ENCODE measurements around the gene HMHB1.

Gene HMHB1

GRCh38 chr5:143812085-143812705, at the start of gene HMHB1:
HMHB1 (plus strand) TSS chr5:143812161.
- DNase-seq, result peak; percentile 47

DNA sequence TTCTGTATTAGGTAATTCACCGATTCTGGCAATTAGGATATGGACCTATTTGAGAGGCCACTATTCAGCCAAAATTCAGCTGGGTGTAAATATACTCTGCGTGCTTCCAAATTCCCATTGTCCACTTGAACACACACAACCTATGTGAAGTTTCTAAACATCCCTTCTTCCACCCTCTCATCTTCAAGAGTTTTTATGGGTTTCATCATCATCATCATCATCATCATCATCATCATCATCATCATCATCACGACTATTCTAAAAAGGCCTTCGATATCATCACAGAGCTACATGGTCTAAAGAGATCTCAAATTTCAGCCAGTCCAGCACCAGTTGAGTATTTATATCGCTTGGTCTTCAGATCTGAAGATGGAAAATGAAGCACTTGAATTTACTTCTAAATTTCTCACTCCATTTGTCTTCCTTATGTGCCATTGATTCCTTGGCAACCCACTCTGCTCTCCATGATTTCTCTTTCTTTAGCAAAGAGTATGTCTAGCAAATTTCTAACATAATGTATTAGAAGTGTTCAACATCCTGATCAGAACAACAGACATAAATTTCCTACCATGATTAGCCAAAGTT, 49.2 kb upstream of the HMHB1 start:
- DNase-seq, result no peak

- no peak for DNase-seq
Measured at GRCh38 chr5:143767162-143767561, 44.8 kb upstream of the HMHB1 start.

DNA sequence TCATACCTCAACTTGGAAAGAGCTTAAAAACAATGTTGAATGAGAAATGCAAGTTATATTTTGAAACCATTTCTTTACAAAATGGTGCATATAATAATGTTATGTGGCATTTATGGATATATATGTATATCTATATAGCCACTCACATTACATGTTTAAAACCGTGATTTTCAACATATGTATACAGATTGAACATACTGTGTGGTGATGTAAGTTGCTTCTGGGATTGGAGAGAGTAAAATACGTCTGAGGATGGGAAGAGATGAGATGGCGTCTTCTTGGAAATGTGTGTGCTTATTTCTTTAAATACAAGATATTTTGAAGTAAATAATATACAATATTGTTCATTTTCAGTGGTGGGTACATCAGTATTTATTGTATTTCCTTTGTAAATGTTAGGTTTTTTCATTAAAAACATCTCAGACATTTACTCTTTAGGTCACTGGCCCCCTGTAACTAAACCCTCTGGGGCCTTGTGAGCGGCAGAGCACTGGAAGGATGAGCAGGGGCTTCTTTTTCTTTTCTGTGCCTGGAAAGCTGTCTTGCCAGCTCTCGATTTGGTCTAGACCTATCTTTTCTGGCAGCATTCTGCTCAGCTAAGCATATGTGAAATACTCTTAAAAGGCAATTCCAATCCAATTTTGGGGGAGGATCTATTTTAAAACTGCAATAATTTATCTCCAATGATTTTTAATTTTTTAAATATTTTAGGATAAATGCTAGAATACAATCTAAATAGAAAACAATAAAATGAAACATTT, 42.8 kb upstream of the HMHB1 start:
- no peak for DNase-seq

DNA sequence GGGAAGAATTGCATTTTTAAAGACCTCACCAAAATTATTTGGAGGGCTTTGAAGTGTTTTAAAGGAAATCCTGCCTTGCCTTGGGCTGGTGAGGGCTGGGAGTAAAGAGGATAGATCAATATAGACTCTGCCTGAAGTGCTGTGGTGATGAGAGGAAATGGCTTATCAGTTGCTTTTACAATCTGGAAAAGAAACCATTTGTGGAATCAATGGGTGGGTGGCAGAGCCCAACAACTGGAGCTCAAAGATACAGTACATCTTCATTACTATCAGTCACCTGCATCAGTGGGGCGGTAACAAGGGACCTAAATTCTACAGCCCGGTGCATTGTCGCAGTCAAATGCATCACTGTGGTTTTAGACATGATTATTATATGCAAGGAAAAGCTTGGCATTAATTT, 41.5 kb upstream of the HMHB1 start:
- no peak for DNase-seq

GRCh38 chr5:143771189-143771588, 40.8 kb upstream of the HMHB1 start:
- DNase-seq, result no peak

DNA sequence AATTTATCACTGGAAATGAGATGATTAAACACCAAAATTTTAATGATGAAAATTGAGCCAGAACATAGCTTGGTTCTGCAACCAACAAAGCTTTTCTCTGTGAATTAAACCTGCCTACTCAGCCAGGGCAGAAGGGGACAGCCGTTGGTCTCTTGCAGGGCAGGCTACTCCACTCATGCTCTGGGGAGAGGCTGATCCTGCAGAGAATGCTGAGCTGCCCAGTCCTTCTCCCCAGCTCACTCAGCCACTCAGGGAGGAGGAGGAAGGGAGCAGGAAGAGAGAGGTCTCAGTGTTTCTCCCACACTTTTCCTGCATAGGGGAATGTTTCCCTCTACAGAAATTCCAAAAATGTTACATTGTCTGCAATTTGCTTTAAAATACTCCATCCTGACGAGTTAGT, 40.4 kb upstream of the HMHB1 start:
- no peak for DNase-seq

DNA sequence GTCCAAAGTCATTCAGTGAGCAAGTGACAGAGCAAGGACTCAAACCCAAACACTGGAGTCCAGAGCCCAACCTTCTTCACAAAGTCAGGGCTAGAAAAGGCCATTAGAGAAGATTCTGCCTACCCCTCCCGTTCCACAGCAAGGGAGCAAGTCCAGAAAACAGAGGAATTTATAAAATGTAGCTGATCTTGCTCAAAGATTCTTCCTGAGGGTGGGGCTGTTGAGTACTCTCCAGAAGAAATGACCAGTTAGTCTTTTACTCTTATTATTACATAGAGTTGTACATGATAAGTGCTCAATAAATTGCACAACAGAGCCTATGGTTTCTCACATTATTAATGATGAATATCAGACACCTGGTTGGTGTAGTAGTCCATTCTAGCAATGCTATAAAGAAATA, 39.3 kb upstream of the HMHB1 start:
- DNase-seq, result no peak

DNA sequence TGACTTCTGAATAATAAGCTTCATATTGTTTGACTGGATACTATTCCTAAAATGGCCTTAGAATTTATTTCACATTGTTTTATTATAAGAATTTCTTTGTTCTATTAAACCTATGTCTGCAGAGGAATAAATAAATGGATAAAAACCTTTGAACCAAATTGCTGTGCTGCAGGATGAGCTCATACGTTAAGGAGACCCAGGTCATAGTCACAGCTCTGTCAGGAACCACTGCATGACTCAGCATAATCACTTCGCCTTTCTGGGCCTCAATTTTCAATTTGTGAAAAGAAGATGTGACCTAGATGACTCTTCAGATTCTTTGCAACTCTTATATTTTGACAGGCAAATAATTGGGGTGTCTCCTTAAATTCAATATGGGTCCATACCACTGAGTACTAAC, 36.7 kb upstream of the HMHB1 start:
- peak; percentile 61 for DNase-seq

DNA sequence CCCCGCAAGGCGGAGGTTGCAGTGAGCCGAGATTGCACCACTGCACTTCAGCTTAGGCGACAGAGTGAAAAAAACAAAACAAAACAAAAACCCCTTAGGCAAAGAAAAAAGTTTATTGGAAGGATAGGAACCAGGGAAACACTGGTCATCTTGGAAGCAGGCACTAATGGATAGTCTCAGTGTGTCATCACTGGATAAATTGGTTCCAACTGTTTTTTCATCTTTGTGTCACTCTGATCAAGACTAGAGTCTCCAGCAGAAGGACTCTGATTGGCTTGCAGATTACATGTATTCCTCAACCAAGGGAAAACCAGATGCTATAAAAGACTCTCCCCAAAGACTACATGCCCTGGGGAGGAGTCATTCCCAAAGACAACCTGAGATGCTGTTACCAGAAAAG, 35.0 kb upstream of the HMHB1 start:
- DNase-seq, result no peak

DNA sequence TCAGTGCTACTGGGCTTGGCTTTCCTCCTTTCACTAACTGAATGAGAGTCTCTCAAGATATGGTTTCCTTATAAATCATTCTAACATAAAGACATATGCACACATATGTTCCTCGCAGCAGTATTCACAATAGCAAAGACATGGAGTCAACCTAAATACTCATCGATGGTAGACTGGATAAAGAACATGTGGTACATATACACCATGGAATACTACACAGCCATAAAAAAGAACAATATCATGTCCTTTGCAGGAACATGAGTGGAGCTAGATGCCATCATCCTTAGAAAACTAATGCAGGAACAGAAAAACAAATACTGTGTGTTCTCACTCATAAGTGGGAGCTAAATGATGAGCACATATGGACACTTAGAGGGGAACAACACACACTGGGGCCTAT, 32.5 kb upstream of the HMHB1 start:
- DNase-seq, result no peak

DNA sequence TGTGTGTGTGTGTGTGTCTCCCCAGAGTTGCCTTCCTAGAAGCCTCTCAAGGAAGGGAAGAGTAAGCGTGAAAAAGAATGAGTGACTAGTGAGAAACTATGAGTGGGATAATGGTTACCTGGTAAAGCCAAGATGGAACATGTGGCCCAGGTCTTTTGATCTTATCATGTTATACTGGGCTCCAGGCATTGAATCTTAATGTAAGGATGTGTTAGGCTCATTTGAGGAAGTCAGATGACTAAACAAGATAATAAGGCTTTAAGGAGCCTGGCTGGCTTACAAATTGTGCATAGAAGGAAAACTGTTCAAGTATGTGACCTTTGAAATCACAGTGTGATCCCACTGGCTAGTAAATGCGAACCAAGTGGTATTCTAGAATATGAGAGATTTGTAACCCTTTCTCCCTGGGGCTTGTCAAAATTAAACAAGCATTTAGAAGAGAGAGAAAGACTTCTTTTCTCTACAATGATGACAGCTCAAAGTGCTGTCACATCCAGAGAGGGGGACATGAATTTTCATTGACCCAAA, 29.9 kb upstream of the HMHB1 start:
- DNase-seq, result no peak

DNA sequence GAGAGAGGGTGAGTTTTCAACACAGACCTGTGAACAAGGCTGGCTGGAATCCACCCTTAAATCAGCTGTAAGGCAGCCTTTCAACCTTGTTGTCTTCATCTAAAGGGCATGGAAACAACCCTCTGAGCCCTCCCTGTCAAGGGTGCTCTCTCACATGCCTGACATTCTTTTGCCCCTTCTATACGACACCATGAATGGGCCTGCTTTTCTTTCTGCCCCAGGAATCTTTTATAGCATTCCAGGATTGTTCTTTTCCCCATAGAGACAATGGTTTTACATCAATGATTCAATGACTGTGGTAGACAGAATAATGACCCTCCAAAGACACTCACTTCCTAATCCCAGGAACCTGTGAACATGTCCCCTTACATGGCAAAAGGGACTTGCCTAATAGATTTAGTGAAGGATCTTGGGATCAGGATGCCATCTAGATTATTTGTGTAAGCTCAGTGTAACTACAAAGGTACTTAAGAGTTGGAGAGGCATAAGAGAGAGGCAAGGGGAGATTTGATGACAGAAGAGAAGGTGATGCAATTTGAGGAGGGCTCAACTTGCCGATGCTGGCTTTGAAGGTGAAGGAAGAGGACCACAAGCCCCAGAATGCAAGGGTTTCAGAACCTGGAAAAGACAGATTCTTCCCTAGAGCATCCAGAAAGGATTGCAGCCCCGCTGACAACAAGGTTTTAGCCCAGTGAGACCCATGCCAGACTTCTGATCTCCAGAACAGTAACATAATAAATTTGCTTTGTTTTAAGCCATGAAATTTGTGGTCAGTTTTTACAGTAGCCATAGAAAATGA, 29.2 kb upstream of the HMHB1 start:
- no peak for DNase-seq

GRCh38 chr5:143788401-143788800, 23.6 kb upstream of the HMHB1 start:
- no peak for DNase-seq

GRCh38 chr5:143790457-143791112, 21.4 kb upstream of the HMHB1 start:
- DNase-seq, result no peak

DNA sequence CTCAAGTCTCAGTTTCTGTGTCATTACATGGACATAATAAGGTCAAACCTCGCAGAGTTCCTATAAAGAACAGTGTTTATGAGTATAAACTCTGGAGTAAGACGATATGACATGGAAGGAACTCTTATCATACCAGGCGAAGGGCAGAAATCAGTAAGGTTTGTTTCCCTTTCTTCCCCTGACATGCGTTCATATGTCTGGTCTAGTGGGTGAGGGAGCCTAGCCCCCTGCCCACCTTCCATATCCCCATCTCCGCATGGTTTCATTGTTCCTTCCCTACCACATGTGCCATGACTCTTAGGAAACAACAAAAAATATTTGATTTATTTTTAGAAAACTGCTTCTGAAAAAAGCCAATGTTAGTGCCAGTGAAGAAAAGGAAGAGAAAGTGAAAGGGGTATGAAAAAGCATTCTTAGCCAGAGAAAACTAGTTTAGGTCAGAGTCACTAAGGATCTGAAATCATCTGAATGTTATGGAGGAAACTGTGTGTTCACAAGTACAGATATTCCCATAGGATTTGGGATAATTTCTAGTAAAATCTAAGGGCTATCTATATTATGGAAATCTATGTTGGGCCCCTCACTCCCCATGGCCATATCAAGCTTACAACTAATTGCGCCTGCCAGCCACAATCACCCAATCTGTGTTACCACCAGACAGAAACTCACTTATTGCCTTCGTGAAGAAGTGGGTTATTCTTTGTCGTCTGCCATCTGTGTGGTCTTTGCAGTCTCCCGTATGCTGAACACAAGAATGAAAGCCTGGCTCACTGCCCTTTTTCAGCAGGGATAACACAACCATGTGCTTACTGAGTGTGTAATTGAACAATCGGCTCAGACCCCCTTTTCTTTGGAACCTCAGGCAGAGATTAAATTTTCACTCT, 19.9 kb upstream of the HMHB1 start:
- no peak for DNase-seq

DNA sequence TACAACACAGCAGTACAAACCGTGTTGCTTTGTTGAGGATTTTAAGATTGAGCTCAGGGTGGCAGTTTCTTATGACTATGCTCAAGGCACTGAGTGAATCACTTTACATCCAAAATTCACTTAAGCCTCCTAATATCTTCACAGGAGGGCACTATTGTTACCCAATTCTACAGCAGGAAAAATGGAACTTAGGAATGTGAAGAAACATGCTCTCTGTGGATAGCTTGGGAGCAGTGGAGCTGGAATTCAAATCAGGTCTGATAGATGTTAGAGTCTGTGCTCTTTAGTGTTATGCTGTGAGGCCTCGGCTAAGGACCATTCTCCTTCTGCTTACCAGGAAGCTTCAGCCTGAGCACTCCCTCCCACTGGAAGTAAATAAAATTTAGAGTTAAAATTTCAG, 18.7 kb upstream of the HMHB1 start:
- no peak for DNase-seq

DNA sequence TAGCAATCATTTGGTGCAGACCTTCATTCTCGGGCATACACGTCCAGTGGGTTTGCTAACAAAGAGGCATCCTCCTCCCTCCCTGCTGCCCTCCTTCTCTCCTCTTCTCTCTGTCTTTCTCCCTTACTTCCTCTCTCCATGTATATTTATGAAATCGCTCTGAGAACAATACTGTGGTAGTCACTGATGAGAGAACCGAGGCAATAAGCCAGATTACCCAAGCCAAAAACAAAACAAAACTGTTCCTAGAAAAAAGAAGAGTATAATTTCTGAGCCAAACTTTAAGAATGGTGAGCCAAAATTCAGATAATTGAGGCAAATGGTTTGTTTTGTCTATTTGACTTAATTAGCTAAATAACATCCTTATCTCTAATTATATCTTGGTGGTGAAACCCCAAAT, 15.8 kb upstream of the HMHB1 start:
- no peak for DNase-seq

- no peak for DNase-seq
Measured at GRCh38 chr5:143796753-143797152, 15.2 kb upstream of the HMHB1 start.

DNA sequence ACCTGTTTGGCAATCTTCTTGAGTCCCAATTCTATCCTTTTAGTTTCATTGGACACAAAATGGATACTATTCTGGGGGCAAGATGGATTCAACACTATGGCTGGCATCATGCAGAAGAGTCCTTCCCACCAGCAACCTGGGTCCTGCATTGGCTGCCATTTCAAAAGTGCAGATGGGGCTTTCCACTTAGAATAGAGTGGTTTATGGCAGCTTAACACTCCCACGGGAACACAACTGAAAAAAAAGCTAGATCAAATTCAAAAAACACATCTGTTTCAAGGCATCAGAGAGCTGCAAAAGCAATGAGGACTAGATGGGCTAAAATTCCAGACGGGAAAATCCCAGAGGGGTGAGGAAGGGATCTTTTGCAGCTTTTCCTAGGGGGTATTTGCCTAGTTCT, 11.2 kb upstream of the HMHB1 start:
- no peak for DNase-seq

DNA sequence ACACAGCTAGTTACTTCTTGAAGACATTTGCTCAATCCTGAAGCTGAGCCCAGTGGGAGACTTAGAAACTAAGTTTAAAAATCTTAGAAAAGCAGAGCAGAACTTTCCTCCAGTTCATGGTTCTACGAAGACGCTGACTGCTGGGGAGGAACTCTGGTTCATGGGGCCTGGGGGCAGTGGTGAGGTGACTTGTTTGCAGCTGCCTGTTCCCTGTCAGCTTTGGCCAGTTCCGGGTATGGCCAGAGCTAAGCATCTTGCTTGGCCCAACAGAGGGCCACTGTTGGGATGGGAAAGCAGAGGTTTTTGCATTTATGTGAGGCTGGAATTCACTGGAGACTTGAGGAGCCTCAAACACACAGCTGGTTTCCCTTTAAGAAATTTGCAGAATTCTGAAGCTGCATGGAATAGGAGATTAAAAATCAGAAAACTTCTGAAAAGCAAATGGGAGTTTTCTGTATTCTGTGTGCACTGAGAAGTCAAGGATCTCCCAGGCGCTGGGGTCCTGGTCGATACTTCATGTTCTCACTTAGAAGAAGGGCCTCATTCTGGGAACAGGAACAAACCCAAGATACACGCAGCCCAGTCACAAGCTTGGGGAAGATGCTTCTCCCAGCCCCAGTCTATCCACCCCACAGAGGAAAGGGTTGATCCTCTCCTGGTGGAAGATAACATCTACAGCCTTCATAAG, 10.6 kb upstream of the HMHB1 start:
- DNase-seq, result no peak

Data from activated CD4-positive, alpha-beta T cell treated with anti-CD3 and anti-CD28 coated beads, Interleukin-2, Interleukin-6, amounts not matched to agents 100 ng/mL and 50 ng/mL, durations not matched to agents 16 hours and 8 hours (primary cell).